GM12801 (cell line): Measurements from ENCODE around the gene SREBF1.

Experiments used
- TF ChIP-seq, protein P1 (sequence below): IDR thresholded peaks from one replicate; pipeline ENCODE4 v1.5.1; 2011; ENCODE audit warnings: control low read depth; ENCODE audit not compliant: insufficient read length; ENCODE audit errors: extremely low read depth

Gene SREBF1

DNA sequence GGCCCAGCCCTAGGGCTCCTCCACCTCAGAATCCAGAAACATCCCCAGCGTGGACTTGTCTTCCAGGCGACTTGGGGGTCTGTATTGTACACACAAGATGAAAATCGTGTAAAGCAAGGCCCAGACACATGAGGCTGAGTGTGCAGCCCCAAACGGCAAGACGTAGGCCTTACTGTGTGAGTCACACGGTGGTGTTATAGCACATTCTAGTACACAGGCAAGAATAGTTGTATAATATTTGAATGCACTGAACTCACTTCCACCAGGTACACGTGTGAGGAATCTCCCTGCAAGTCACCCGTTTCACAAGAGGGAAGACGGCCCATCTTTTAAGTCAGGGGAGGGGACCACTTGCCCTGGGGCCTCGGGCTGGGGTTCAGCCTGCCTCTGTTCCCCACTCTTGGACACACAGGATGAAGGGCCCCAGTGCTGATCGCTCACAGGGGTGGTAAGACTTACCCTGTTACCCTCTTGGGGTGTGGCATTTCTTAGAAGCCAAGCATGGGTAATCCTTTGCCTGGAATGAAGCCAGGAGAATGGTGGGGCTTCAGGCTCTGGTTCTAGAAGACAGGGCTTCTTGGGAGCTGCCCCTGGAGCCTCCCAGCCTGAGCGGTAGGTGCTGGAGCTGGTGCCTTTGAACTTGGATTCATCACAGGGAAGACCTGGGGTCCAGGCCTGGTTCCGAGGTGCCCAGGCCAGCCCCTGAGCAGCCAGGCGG, 71.3 kb downstream of the SREBF1 start:
- TF ChIP-seq, protein P1, sequence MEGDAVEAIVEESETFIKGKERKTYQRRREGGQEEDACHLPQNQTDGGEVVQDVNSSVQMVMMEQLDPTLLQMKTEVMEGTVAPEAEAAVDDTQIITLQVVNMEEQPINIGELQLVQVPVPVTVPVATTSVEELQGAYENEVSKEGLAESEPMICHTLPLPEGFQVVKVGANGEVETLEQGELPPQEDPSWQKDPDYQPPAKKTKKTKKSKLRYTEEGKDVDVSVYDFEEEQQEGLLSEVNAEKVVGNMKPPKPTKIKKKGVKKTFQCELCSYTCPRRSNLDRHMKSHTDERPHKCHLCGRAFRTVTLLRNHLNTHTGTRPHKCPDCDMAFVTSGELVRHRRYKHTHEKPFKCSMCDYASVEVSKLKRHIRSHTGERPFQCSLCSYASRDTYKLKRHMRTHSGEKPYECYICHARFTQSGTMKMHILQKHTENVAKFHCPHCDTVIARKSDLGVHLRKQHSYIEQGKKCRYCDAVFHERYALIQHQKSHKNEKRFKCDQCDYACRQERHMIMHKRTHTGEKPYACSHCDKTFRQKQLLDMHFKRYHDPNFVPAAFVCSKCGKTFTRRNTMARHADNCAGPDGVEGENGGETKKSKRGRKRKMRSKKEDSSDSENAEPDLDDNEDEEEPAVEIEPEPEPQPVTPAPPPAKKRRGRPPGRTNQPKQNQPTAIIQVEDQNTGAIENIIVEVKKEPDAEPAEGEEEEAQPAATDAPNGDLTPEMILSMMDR: no peak

DNA sequence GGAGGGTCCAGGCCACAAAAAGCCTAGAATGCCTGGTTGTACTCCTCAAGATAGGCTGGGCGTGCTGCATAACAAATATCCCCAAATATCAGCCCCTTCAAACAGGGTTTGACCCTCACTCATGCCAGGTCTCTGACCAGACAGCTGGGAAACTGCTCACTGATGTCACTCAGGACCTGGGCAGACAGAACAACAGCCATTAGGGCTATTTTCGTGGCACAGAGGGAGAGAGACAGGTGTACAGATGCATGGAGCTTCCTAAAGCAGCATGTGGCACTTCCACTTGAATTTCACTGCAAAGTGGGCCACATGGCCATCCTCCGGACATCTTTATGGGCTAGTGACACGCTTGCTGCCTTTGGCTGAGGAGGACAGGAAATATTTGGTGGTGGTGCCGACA, 73.1 kb downstream of the SREBF1 start:
- TF ChIP-seq, protein P1: no peak

DNA sequence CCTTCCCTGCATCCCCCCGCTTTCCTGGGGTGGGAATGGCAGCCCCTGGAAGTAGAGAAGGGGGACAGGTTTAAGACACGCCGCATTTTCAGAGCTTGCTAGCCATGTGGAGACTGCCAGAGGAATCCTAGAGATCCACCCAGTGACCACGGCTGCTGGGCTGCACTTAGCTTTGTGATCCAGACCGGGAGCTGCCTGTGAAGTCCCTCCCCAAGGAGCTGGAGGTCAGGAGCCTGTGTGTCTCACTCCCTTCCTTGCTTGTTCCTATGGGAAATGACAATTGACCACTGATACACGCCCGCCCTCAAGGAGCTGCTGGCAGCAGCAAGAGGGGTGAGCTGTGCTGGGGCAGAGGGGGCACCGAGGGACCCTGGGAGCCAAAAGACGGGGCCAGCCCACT, 73.7 kb downstream of the SREBF1 start:
- TF ChIP-seq, protein P1: no peak

DNA sequence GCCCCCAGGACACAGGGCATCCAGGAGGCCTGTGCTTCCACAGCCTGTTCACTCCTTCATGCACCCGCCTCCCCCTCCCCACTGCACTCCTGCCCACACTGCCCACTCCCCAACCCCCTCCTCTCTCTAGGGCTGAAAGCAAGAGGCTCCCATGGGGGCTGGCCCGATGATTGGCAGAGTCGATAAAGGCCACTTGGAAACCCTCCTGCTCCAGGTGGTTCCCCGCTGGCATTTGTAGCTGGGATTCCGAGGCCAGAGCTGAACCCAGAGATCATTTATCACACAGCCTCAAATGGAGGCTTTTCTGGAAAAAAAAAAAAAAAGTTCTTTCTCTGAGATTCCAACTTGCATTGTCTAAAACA, 74.1 kb downstream of the SREBF1 start:
- TF ChIP-seq, protein P1: no peak
